Endothelial cell (in vitro differentiated cells): ENCODE results near the gene RPTOR. TPM values are rescaled to one million over a fixed set of nuclear protein-coding genes. Genes with fewer than 3 reads are reported as not detected.

Experiments used
- DNase-seq: peaks from one replicate; pipeline ENCODE4 v3.0.0; 2021; ENCODE audit warnings: low spot score
- H3K27ac Mint-ChIP-seq: one replicate; pipeline ENCODE4 v1.8.0; 2021; ENCODE audit warnings: mixed read lengths, inconsistent platforms; ENCODE audit not compliant: unreplicated experiment
- H3K27me3 Mint-ChIP-seq: one replicate; pipeline ENCODE4 v1.8.0; 2021; ENCODE audit warnings: mild to moderate bottlenecking, moderate library complexity, mixed read lengths, inconsistent platforms; ENCODE audit not compliant: unreplicated experiment
- H3K36me3 Mint-ChIP-seq: one replicate; pipeline ENCODE4 v1.8.0; 2021; ENCODE audit warnings: mild to moderate bottlenecking, low read depth, mixed read lengths, inconsistent platforms; ENCODE audit not compliant: unreplicated experiment
- H3K4me1 Mint-ChIP-seq: one replicate; pipeline ENCODE4 v1.8.0; 2021; ENCODE audit warnings: mild to moderate bottlenecking, mixed read lengths, inconsistent platforms; ENCODE audit not compliant: unreplicated experiment
- H3K4me3 Mint-ChIP-seq: one replicate; pipeline ENCODE4 v1.8.0; 2021; ENCODE audit warnings: mild to moderate bottlenecking, mixed read lengths, inconsistent platforms; ENCODE audit not compliant: unreplicated experiment
- H3K9me3 Mint-ChIP-seq: one replicate; pipeline ENCODE4 v1.8.0; 2021; ENCODE audit warnings: mixed read lengths, inconsistent platforms; ENCODE audit not compliant: unreplicated experiment
- total RNA-seq: library from RNA; stranded (reverse); fragmentation: NEBNext Ultra II Directional; extraction: Animal tissue kit (Norgen Biotek cat#: 25700); gene quantifications from one replicate; pipeline ENCODE4 v1.2.1, GENCODE V29; 2021; ENCODE audit not compliant: unreplicated experiment
- TF ChIP-seq, protein P1 (sequence below): fragments of 200-600 bp; sonication (generic); IDR thresholded peaks from one replicate; pipeline ENCODE4 v1.5.0; 2021; ENCODE audit warnings: antibody characterized with exemption; ENCODE audit not compliant: unreplicated experiment

The RPTOR gene
- total RNA-seq, 1 donor from 2014 or later = 36.7 TPM

DNA sequence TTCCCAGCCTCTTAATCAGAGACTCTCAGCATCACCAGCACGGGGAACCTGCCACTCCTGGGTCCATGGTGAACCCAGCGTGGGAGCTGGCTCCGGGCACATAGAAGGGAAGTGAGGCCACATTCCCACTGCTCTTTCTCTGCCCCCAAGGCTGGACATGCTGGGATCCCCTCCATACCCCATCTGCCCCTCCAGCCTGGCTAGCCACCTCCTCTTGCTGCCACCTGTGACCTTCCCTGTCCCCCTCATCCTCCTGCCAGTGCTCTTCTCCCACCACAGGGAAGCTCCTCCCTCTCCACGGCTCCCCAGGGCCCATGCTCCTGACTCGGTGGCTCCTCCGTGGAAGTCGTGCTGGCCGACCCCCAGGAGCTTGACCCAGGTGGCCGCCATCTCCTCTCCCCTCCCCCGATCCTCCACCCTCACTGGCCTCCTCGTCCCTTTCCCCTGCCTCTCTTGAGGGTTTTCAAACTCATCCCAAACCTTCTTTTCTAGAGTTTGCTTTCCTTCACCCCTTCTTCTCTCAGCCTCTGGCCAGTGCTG is 307.9 kb downstream of the RPTOR start:
- Mint-ChIP-seq H3K9me3 (no peaks in the 10 kb centered on the region), H3K4me3 (no peak overlapping the region), H3K27ac (no peak overlapping the region), H3K27me3 (no peaks in the 10 kb centered on the region), H3K4me1 (no peaks in the 10 kb centered on the region), H3K36me3 (peaks cover 9% of the 10 kb centered on the region)
- no peak for DNase-seq
- TF ChIP-seq, protein P1, sequence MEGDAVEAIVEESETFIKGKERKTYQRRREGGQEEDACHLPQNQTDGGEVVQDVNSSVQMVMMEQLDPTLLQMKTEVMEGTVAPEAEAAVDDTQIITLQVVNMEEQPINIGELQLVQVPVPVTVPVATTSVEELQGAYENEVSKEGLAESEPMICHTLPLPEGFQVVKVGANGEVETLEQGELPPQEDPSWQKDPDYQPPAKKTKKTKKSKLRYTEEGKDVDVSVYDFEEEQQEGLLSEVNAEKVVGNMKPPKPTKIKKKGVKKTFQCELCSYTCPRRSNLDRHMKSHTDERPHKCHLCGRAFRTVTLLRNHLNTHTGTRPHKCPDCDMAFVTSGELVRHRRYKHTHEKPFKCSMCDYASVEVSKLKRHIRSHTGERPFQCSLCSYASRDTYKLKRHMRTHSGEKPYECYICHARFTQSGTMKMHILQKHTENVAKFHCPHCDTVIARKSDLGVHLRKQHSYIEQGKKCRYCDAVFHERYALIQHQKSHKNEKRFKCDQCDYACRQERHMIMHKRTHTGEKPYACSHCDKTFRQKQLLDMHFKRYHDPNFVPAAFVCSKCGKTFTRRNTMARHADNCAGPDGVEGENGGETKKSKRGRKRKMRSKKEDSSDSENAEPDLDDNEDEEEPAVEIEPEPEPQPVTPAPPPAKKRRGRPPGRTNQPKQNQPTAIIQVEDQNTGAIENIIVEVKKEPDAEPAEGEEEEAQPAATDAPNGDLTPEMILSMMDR = no peak

DNA sequence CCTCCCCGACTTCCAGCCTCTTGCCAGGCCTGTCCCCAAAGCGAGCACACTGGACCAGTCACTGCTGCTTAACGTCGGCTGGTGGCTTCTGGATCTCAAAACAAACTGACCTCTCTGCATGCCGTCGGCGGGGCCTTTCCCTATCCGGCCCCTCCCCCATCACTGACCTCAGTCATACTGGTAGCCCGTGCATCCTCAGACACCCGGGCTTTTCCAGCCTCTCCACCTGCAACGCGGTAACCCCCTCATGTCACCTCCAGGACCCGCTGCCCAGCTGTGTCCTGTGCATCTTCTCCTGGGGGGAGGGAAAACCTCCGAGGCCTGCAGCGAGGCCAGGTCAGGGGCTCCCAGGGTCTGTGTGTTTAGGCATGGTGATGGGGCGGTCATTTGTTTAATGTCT is 308.4 kb downstream of the RPTOR start:
- no peak overlapping the region for H3K4me3 Mint-ChIP-seq
- DNase-seq = no peak
- H3K9me3 Mint-ChIP-seq = no peaks in the 10 kb centered on the region
- H3K27me3 Mint-ChIP-seq = peaks cover 1% of the 10 kb centered on the region
- H3K27ac Mint-ChIP-seq = no peak overlapping the region
- peaks cover 5% of the 10 kb centered on the region for H3K36me3 Mint-ChIP-seq
- TF ChIP-seq, protein P1 = no peak
- no peaks in the 10 kb centered on the region for H3K4me1 Mint-ChIP-seq

DNA sequence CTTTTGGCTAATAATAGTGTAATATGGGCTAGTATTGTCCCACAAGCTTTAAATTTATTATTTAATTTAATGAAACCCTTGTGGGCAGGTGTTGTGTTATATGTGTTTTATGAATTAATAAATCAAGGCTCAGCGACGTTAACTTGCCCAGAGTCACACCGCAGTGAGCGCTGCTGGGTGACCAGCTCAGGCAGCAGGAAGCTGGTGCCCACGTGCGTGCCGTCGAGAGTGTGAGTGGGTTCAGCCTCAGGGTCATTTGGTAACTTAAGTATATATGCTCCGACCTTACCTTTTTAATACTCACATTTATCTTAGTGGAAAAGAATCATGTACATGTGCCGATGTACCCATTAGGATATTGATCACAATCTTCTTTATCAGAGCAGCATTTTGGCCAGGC is 309.6 kb downstream of the RPTOR start:
- Mint-ChIP-seq H3K4me1 (peaks cover under 1% of the 10 kb centered on the region), H3K9me3 (no peaks in the 10 kb centered on the region), H3K27me3 (peaks cover 4% of the 10 kb centered on the region), H3K4me3 (no peak overlapping the region), H3K36me3 (peaks cover 11% of the 10 kb centered on the region), H3K27ac (no peak overlapping the region)
- DNase-seq = no peak
- TF ChIP-seq, protein P1 = no peak

- no peaks in the 10 kb centered on the region for H3K9me3 Mint-ChIP-seq
- TF ChIP-seq, protein P1 = no peak
- peaks cover 13% of the 10 kb centered on the region for H3K36me3 Mint-ChIP-seq
- peaks cover 2% of the 10 kb centered on the region for H3K4me1 Mint-ChIP-seq
- peaks cover 5% of the 10 kb centered on the region for H3K27me3 Mint-ChIP-seq
- H3K27ac Mint-ChIP-seq = no peak overlapping the region
- no peak overlapping the region for H3K4me3 Mint-ChIP-seq
- DNase-seq = no peak
These were observed 310.7 kb downstream of the RPTOR start for GRCh38 chr17:80855196-80855947.
